Measurements from ENCODE around the gene CDKAL1. TPM values are rescaled to one million over a fixed set of nuclear protein-coding genes. Genes with fewer than 3 reads are reported as not detected.

Gene CDKAL1
- total RNA-seq, 5 donors from 2014 or later (not counting 1 experiment from before 2014, with no cell fraction given): 18.8 to 29.9 (median 20.5) TPM

GRCh38 chr6:21149470-21149869 is 615.2 kb downstream of the CDKAL1 start:
- WGBS (ENCODE audit: insufficient coverage): 80% methylated on average over 3 of the region's 6 CpGs
- DNase-seq (no peak), ATAC-seq (replicated peaks in 1 of 4) (no peak)
- POLR2A ChIA-PET: no interaction called here
- Mint-ChIP-seq H3K4me1 (peaks cover 0 to 4% (median 0%) of the 10 kb centered on the region in 3 donors), H3K27ac (no peak overlapping the region), H3K27me3 (no peaks in the 10 kb centered on the region), H3K9me3 (no peaks in the 10 kb centered on the region), H3K36me3 (peaks cover 34% of the 10 kb centered on the region), H3K4me3 (no peak overlapping the region)
- Histone ChIP-seq H3K9me3 (no peaks in the 10 kb centered on the region), H3K4me3 (ENCODE audit: control insufficient read depth in 1 of 2, extremely low read depth in 1 of 2, low read length in 1 of 2) (no peak overlapping the region), H3K36me3 (ENCODE audit: control insufficient read depth in 2 of 2, extremely low read depth in 1 of 2, insufficient read depth in 1 of 2, low read length in 1 of 2) (no peaks in the 10 kb centered on the region), H3K4me1 (ENCODE audit: control insufficient read depth in 1 of 2, extremely low read depth in 1 of 2, insufficient read depth in 2 of 2, low read length in 2 of 2) (no peaks in the 10 kb centered on the region), H3K27ac (ENCODE audit: low read length) (no peak overlapping the region), H3K27me3 (replicated peaks in 1 of 2; ENCODE audit: control insufficient read depth in 2 of 2, extremely low read depth in 1 of 2, insufficient read depth in 2 of 2, low read length in 1 of 2) (no peaks in the 10 kb centered on the region)
- CTCF ChIA-PET: no interaction called here

DNA sequence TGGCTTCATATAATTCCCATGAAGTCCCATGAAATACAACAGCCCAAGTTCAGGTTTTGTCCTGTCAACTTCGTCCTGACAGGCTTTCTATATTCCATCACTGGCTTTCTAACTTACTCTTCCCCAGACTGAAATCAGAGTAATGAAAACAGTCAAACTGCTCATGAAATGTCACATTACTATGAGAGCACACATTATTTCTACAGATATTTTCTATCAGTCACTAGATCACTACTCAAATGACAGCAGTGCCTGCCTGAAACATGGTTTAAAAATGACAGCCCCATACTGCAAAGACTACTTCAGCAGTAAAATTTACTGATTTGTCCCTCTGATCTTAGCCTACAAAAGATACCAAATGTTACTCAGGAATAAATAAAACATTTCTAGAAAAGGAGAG is 616.4 kb downstream of the CDKAL1 start:
- WGBS (ENCODE audit: insufficient coverage): 81% methylated on average over 1 of the region's 1 CpG
- ATAC-seq (replicated peaks in 1 of 4): no peak
- Histone ChIP-seq H3K4me1 (ENCODE audit: control insufficient read depth in 1 of 2, extremely low read depth in 1 of 2, insufficient read depth in 2 of 2, low read length in 2 of 2) (no peaks in the 10 kb centered on the region), H3K27ac (ENCODE audit: low read length) (no peak overlapping the region), H3K36me3 (ENCODE audit: control insufficient read depth in 2 of 2, extremely low read depth in 1 of 2, insufficient read depth in 1 of 2, low read length in 1 of 2) (no peaks in the 10 kb centered on the region), H3K9me3 (no peaks in the 10 kb centered on the region), H3K4me3 (ENCODE audit: control insufficient read depth in 1 of 2, extremely low read depth in 1 of 2, low read length in 1 of 2) (no peak overlapping the region), H3K27me3 (replicated peaks in 1 of 2; ENCODE audit: control insufficient read depth in 2 of 2, extremely low read depth in 1 of 2, insufficient read depth in 2 of 2, low read length in 1 of 2) (no peaks in the 10 kb centered on the region)
- Mint-ChIP-seq H3K36me3 (peaks cover 25% of the 10 kb centered on the region), H3K27me3 (no peaks in the 10 kb centered on the region), H3K9me3 (no peaks in the 10 kb centered on the region), H3K27ac (no peak overlapping the region), H3K4me1 (peaks cover 0 to 4% (median 0%) of the 10 kb centered on the region in 3 donors), H3K4me3 (no peak overlapping the region)
- DNase-seq: no peak
- ChIA-PET CTCF (no interaction called here), POLR2A (no interaction called here)

DNA sequence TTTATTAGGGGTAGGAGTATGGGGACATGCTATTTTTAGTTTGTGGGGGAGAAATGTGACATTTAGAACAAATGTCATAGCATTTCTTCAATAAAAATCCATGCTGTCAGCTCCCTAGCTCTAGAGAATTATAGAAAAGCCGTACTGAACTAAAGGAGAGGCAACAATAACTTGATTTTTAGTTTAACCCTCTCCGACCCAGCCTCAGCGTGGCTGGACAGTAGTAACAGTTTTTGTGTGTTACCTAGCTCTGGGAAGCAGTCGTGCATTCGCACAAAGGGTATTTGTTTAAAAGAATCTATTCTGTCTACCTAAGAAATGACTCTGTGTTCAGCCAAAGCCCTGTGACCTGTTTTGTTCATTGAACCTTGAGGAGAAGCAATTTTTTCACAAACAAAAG is 616.9 kb downstream of the CDKAL1 start:
- Histone ChIP-seq H3K27ac (ENCODE audit: low read length) (no peak overlapping the region), H3K9me3 (no peaks in the 10 kb centered on the region), H3K4me1 (ENCODE audit: control insufficient read depth in 1 of 2, extremely low read depth in 1 of 2, insufficient read depth in 2 of 2, low read length in 2 of 2) (no peaks in the 10 kb centered on the region), H3K27me3 (replicated peaks in 1 of 2; ENCODE audit: control insufficient read depth in 2 of 2, extremely low read depth in 1 of 2, insufficient read depth in 2 of 2, low read length in 1 of 2) (no peaks in the 10 kb centered on the region), H3K4me3 (ENCODE audit: control insufficient read depth in 1 of 2, extremely low read depth in 1 of 2, low read length in 1 of 2) (no peak overlapping the region), H3K36me3 (ENCODE audit: control insufficient read depth in 2 of 2, extremely low read depth in 1 of 2, insufficient read depth in 1 of 2, low read length in 1 of 2) (no peaks in the 10 kb centered on the region)
- no peak for DNase-seq
- Mint-ChIP-seq H3K9me3 (no peaks in the 10 kb centered on the region), H3K4me3 (no peak overlapping the region), H3K4me1 (peaks cover 0 to 4% (median 0%) of the 10 kb centered on the region in 3 donors), H3K27ac (no peak overlapping the region), H3K27me3 (no peaks in the 10 kb centered on the region), H3K36me3 (peaks cover 23% of the 10 kb centered on the region)
- WGBS (ENCODE audit: insufficient coverage): no CpG with 5 or more reads among the region's 5 CpGs
- POLR2A ChIA-PET: no interaction called here
- no peak for ATAC-seq (replicated peaks in 1 of 4)
- CTCF ChIA-PET: no interaction called here

DNA sequence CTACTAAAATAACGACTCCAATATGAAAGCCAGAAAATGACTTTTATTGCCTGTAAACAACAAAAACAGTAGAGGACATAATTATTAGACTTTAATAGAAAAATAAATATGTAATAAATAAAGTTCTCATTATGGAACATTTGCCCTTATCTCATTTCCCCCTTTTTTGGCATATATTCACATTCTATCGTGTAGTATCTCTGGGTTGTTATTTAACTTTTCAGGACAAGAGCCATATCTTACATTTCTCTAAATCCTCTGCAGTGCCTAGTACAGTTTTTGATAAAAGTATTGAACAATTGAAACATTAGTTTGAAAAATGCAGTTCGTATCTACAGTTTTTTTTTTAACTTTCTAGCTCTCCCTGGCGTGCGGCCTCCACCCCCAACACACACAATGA is 617.3 kb downstream of the CDKAL1 start:
- ChIA-PET POLR2A (no interaction called here), CTCF (no interaction called here)
- WGBS (ENCODE audit: insufficient coverage): no CpG with 5 or more reads among the region's 5 CpGs
- DNase-seq (no peak), ATAC-seq (replicated peaks in 1 of 4) (no peak)
- H3K9me3 ChIP-seq: no peaks in the 10 kb centered on the region
- Mint-ChIP-seq H3K27me3 (no peaks in the 10 kb centered on the region), H3K36me3 (peaks cover 21% of the 10 kb centered on the region), H3K4me3 (no peak overlapping the region), H3K27ac (no peak overlapping the region), H3K4me1 (peaks cover 0 to 4% (median 0%) of the 10 kb centered on the region in 3 donors), H3K9me3 (no peaks in the 10 kb centered on the region)
- no peak overlapping the region for H3K4me3 ChIP-seq (ENCODE audit: control insufficient read depth in 1 of 2, extremely low read depth in 1 of 2, low read length in 1 of 2)
- no peaks in the 10 kb centered on the region for H3K27me3 ChIP-seq (replicated peaks in 1 of 2; ENCODE audit: control insufficient read depth in 2 of 2, extremely low read depth in 1 of 2, insufficient read depth in 2 of 2, low read length in 1 of 2)
- H3K36me3 ChIP-seq (ENCODE audit: control insufficient read depth in 2 of 2, extremely low read depth in 1 of 2, insufficient read depth in 1 of 2, low read length in 1 of 2): no peaks in the 10 kb centered on the region
- no peak overlapping the region for H3K27ac ChIP-seq (ENCODE audit: low read length)
- no peaks in the 10 kb centered on the region for H3K4me1 ChIP-seq (ENCODE audit: control insufficient read depth in 1 of 2, extremely low read depth in 1 of 2, insufficient read depth in 2 of 2, low read length in 2 of 2)

- Mint-ChIP-seq H3K36me3 (peaks cover 9% of the 10 kb centered on the region), H3K27ac (no peak overlapping the region), H3K4me3 (no peak overlapping the region), H3K4me1 (peaks cover 3 to 6% (median 5%) of the 10 kb centered on the region in 3 donors), H3K27me3 (no peaks in the 10 kb centered on the region), H3K9me3 (no peaks in the 10 kb centered on the region)
- CTCF ChIA-PET: no interaction called here
- Histone ChIP-seq H3K27ac (ENCODE audit: low read length) (no peak overlapping the region), H3K4me3 (ENCODE audit: control insufficient read depth in 1 of 2, extremely low read depth in 1 of 2, low read length in 1 of 2) (no peak overlapping the region), H3K36me3 (ENCODE audit: control insufficient read depth in 2 of 2, extremely low read depth in 1 of 2, insufficient read depth in 1 of 2, low read length in 1 of 2) (no peaks in the 10 kb centered on the region), H3K27me3 (replicated peaks in 1 of 2; ENCODE audit: control insufficient read depth in 2 of 2, extremely low read depth in 1 of 2, insufficient read depth in 2 of 2, low read length in 1 of 2) (no peaks in the 10 kb centered on the region), H3K4me1 (ENCODE audit: control insufficient read depth in 1 of 2, extremely low read depth in 1 of 2, insufficient read depth in 2 of 2, low read length in 2 of 2) (no peaks in the 10 kb centered on the region), H3K9me3 (no peaks in the 10 kb centered on the region)
- WGBS (ENCODE audit: insufficient coverage): 50% methylated on average over 2 of the region's 4 CpGs
- POLR2A ChIA-PET: no interaction called here
- DNase-seq (no peak), ATAC-seq (replicated peaks in 1 of 4) (no peak)
Observed at GRCh38 chr6:21157186-21157929, 623.1 kb downstream of the CDKAL1 start.

DNA sequence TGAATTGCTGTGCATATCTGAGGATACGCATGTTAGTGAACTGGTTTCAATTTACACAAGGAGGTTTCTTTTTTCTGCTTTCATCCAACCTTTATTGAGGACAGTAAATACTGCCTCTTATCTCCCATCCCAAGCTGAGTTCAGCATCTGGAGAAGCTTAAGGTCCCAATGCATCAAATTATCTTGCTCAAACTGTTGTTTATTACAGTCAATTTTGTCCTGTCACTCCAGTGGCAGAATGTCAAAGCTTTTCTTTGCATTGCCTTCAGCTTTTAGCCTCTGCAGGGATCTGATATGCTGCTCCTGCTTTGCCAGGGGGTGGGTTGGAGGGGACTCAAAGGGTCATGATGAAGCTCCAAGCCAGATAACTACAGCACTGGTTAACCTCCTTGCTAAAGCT is 623.9 kb downstream of the CDKAL1 start:
- Histone ChIP-seq H3K9me3 (no peaks in the 10 kb centered on the region), H3K4me1 (ENCODE audit: control insufficient read depth in 1 of 2, extremely low read depth in 1 of 2, insufficient read depth in 2 of 2, low read length in 2 of 2) (no peaks in the 10 kb centered on the region), H3K36me3 (ENCODE audit: control insufficient read depth in 2 of 2, extremely low read depth in 1 of 2, insufficient read depth in 1 of 2, low read length in 1 of 2) (no peaks in the 10 kb centered on the region), H3K4me3 (ENCODE audit: control insufficient read depth in 1 of 2, extremely low read depth in 1 of 2, low read length in 1 of 2) (no peak overlapping the region), H3K27ac (ENCODE audit: low read length) (no peak overlapping the region), H3K27me3 (replicated peaks in 1 of 2; ENCODE audit: control insufficient read depth in 2 of 2, extremely low read depth in 1 of 2, insufficient read depth in 2 of 2, low read length in 1 of 2) (no peaks in the 10 kb centered on the region)
- no peaks in the 10 kb centered on the region for H3K9me3 Mint-ChIP-seq
- no peak overlapping the region for H3K27ac Mint-ChIP-seq
- H3K4me3 Mint-ChIP-seq: no peak overlapping the region
- CTCF ChIA-PET: no interaction called here
- POLR2A ChIA-PET: no interaction called here
- no peaks in the 10 kb centered on the region for H3K27me3 Mint-ChIP-seq
- no CpG with 5 or more reads among the region's 1 CpG for WGBS (ENCODE audit: insufficient coverage)
- DNase-seq (no peak), ATAC-seq (replicated peaks in 1 of 4) (no peak)
- peaks cover 5% of the 10 kb centered on the region for H3K36me3 Mint-ChIP-seq
- peaks cover 4 to 8% (median 8%) of the 10 kb centered on the region in 3 donors for H3K4me1 Mint-ChIP-seq

Measured in T-cell (primary cell).